RWPE1 (cell line): ENCODE measurements around the gene G6PC1.
"Not testable (repeated sequence)": the region's sequence is repeated elsewhere in the genome, so short reads cannot be mapped to it uniquely, and the experiment has no call there.

Experiments
- CTCF ChIA-PET: fragments of 350-600 bp; sonication (Branson Sonifier 250); formaldehyde crosslinking; extraction: SDS; loops from one replicate; lab custom pipeline; 2021; lab: Yijun Ruan, JAX
- POLR2A ChIA-PET: fragments of 400-600 bp; formaldehyde crosslinking; extraction: SDS; loops from one replicate; lab custom pipeline; 2020; ENCODE audit warnings: antibody characterized with exemption; ENCODE audit not compliant: low non-redundant PET; lab: Yijun Ruan, JAX
- DNase-seq: peaks from one replicate; pipeline ENCODE4 v3.0.0; 2012; ENCODE audit warnings: low spot score
- H3K27ac ChIP-seq: fragments of 450-650 bp; 2 replicates; pipeline ENCODE4 v1.5.1; 2017
- CTCF ChIP-seq: fragments of 450-650 bp; conservative IDR thresholded peaks from 2 replicates; pipeline ENCODE4 v1.5.1; 2017; ENCODE audit warnings: low read depth, mild to moderate bottlenecking

The G6PC1 gene

GRCh38 chr17:42853968-42854790 lies 46.4 kb upstream of the G6PC1 start:
- H3K27ac ChIP-seq = no peak overlapping the region
- no peak for TF ChIP-seq CTCF
- ChIA-PET CTCF (no interaction called here), POLR2A (interaction anchor here (0.5 to 0.6 kb wide), 2 partner anchors 15 to 117 kb away, joined by 3 to 4 read pairs; no protein-coding TSS in a partner anchor)
- DNase-seq = no peak

- no peak for DNase-seq
- no peak overlapping the region for H3K27ac ChIP-seq
- POLR2A ChIA-PET = no interaction called here
- CTCF ChIA-PET = no interaction called here
- TF ChIP-seq CTCF = no peak
Measured at GRCh38 chr17:42855048-42855596, 45.5 kb upstream of the G6PC1 start.

- CTCF ChIA-PET, POLR2A ChIA-PET, H3K27ac ChIP-seq, DNase-seq: not testable (repeated sequence)
Measured at GRCh38 chr17:42856093-42856492, 44.5 kb upstream of the G6PC1 start.

GRCh38 chr17:42856516-42856915 lies 44.1 kb upstream of the G6PC1 start:
- CTCF ChIA-PET, DNase-seq, POLR2A ChIA-PET, H3K27ac ChIP-seq: not testable (repeated sequence)

- TF ChIP-seq CTCF = no peak
- no peak overlapping the region for H3K27ac ChIP-seq
- ChIA-PET CTCF (no interaction called here), POLR2A (no interaction called here)
- DNase-seq = no peak
Measured at GRCh38 chr17:42857389-42857788, 43.2 kb upstream of the G6PC1 start.

GRCh38 chr17:42865638-42866094 lies 34.9 kb upstream of the G6PC1 start:
- H3K27ac ChIP-seq = no peak overlapping the region
- no peak for TF ChIP-seq CTCF
- CTCF ChIA-PET = interaction anchor here (0.6 kb wide), 1 partner anchor 37 kb away, joined by 3 read pairs; no protein-coding TSS in a partner anchor
- DNase-seq = no peak
- POLR2A ChIA-PET = no interaction called here

- H3K27ac ChIP-seq = no peak overlapping the region
- ChIA-PET POLR2A (no interaction called here), CTCF (interaction anchor here (0.7 kb wide), 1 partner anchor 105 kb away, joined by 3 read pairs; no protein-coding TSS in a partner anchor)
- TF ChIP-seq CTCF = no peak
- DNase-seq = no peak
Measured at GRCh38 chr17:42866216-42866615, 34.4 kb upstream of the G6PC1 start.
